HEK293 (cell line): ENCODE results near the gene USP35.

ENCODE experiments used
- CTCF ChIA-PET: fragments of 350-600 bp; formaldehyde crosslinking; extraction: SDS; loops from one replicate; lab custom pipeline; 2021; ENCODE audit warnings: antibody characterized with exemption; lab: Yijun Ruan, JAX
- POLR2A ChIA-PET: fragments of 300-600 bp; formaldehyde crosslinking; extraction: SDS; loops from one replicate; lab custom pipeline; 2020; ENCODE audit warnings: antibody characterized with exemption, inconsistent platforms; lab: Yijun Ruan, JAX
- H3K27ac ChIP-seq: fragments of 200-500 bp; sonication (Bioruptor generic); 2 replicates; pipeline ENCODE4 v1.5.1; 2014; ENCODE audit warnings: low read depth, low read length, control low read depth, inconsistent platforms; ENCODE audit errors: extremely low read depth
- H3K36me3 ChIP-seq, 2 experiments: fragments of 200-500 bp in 1 of 2; sonication (Bioruptor generic) in 1 of 2; 1 replicate in 1 of 2; 2 replicates in 1 of 2; pipeline ENCODE4 v1.5.1; 2014 to 2017; ENCODE audit warnings: inconsistent platforms in 2 of 2, low read length in 2 of 2; ENCODE audit not compliant: control insufficient read depth in 2 of 2, insufficient read depth in 1 of 2
- H3K4me1 ChIP-seq: fragments of 200-500 bp; sonication (Bioruptor generic); 2 replicates; pipeline ENCODE4 v1.5.1; 2014; ENCODE audit warnings: mild to moderate bottlenecking, low read length, inconsistent platforms; ENCODE audit not compliant: control insufficient read depth, insufficient read depth
- H3K4me3 ChIP-seq: 2 replicates; pipeline ENCODE4 v1.5.1; 2011; ENCODE audit warnings: low read depth, mild to moderate bottlenecking, control low read depth, low read length, moderate library complexity
- H3K9me3 ChIP-seq: fragments of 200-500 bp; sonication (Bioruptor generic); 2 replicates; pipeline ENCODE4 v1.5.1; 2014; ENCODE audit warnings: low read depth, low read length, inconsistent platforms; ENCODE audit not compliant: control insufficient read depth, insufficient read depth
- INSM2 ChIP-seq: fragments of 450-650 bp; formaldehyde crosslinking; IDR thresholded peaks from 2 replicates; pipeline ENCODE4 v1.5.1; 2016; ENCODE audit warnings: missing biosample characterization, missing genetic modification characterization
- MEIS1 ChIP-seq: sonication (generic); formaldehyde crosslinking; IDR thresholded peaks from 2 replicates; pipeline ENCODE4 v1.8.1; 2022; ENCODE audit warnings: missing genetic modification reagents, mild to moderate bottlenecking, borderline replicate concordance
- PATZ1 ChIP-seq: fragments of 450-650 bp; formaldehyde crosslinking; IDR thresholded peaks from 2 replicates; pipeline ENCODE4 v1.5.1; 2016; ENCODE audit warnings: missing biosample characterization, missing genetic modification characterization
- PRDM6 ChIP-seq: fragments of 450-650 bp; formaldehyde crosslinking; IDR thresholded peaks from 2 replicates; pipeline ENCODE4 v1.5.1; 2017; ENCODE audit warnings: missing biosample characterization, missing genetic modification characterization
- ZBTB7A ChIP-seq: fragments of 450-650 bp; formaldehyde crosslinking; IDR thresholded peaks from 2 replicates; pipeline ENCODE4 v1.5.1; 2016; ENCODE audit warnings: low read depth, missing biosample characterization, missing genetic modification characterization
- ZIC2 ChIP-seq: fragments of 450-650 bp; formaldehyde crosslinking; IDR thresholded peaks from 2 replicates; pipeline ENCODE4 v1.5.1; 2016; ENCODE audit warnings: missing biosample characterization, missing genetic modification characterization
- ZNF2 ChIP-seq: fragments of 450-650 bp; formaldehyde crosslinking; IDR thresholded peaks from 2 replicates; pipeline ENCODE4 v1.5.1; 2016; ENCODE audit warnings: missing biosample characterization, missing genetic modification characterization
- ZNF221 ChIP-seq: fragments of 450-650 bp; formaldehyde crosslinking; IDR thresholded peaks from 2 replicates; pipeline ENCODE4 v1.5.1; 2017; ENCODE audit warnings: missing biosample characterization, missing genetic modification characterization, borderline replicate concordance
- ZNF266 ChIP-seq: fragments of 450-650 bp; formaldehyde crosslinking; IDR thresholded peaks from 2 replicates; pipeline ENCODE4 v1.5.1; 2016; ENCODE audit warnings: missing biosample characterization, missing genetic modification characterization, low read depth
- ZNF292 ChIP-seq: fragments of 450-650 bp; formaldehyde crosslinking; IDR thresholded peaks from 2 replicates; pipeline ENCODE4 v1.5.1; 2016; ENCODE audit warnings: low read depth, missing biosample characterization, missing genetic modification characterization, borderline replicate concordance
- ZNF335 ChIP-seq: fragments of 450-650 bp; formaldehyde crosslinking; conservative IDR thresholded peaks from 2 replicates; pipeline ENCODE4 v1.5.1; 2016; ENCODE audit warnings: missing biosample characterization, missing genetic modification characterization
- ZNF404 ChIP-seq: fragments of 450-650 bp; formaldehyde crosslinking; IDR thresholded peaks from 2 replicates; pipeline ENCODE4 v1.5.1; 2017; ENCODE audit warnings: missing biosample characterization, missing genetic modification characterization
- ZNF473 ChIP-seq: fragments of 450-650 bp; formaldehyde crosslinking; IDR thresholded peaks from 2 replicates; pipeline ENCODE4 v1.5.1; 2017; ENCODE audit warnings: missing biosample characterization, missing genetic modification characterization
- ZNF48 ChIP-seq: fragments of 450-650 bp; formaldehyde crosslinking; IDR thresholded peaks from 2 replicates; pipeline ENCODE4 v1.5.1; 2016; ENCODE audit warnings: missing biosample characterization, missing genetic modification characterization
- ZNF521 ChIP-seq: fragments of 450-650 bp; formaldehyde crosslinking; IDR thresholded peaks from 2 replicates; pipeline ENCODE4 v1.5.1; 2017; ENCODE audit warnings: missing biosample characterization, mild to moderate bottlenecking, missing genetic modification characterization
- ZNF549 ChIP-seq: fragments of 450-650 bp; IDR thresholded peaks from 2 replicates; pipeline ENCODE4 v1.5.1; 2018; ENCODE audit warnings: missing biosample characterization, missing genetic modification characterization, mild to moderate bottlenecking, inconsistent platforms, moderate library complexity
- ZNF558 ChIP-seq: fragments of 450-650 bp; formaldehyde crosslinking; IDR thresholded peaks from 2 replicates; pipeline ENCODE4 v1.5.1; 2016; ENCODE audit warnings: missing biosample characterization, missing genetic modification characterization
- ZNF560 ChIP-seq: fragments of 450-650 bp; formaldehyde crosslinking; IDR thresholded peaks from 2 replicates; pipeline ENCODE4 v1.5.1; 2017; ENCODE audit warnings: missing biosample characterization, missing genetic modification characterization, borderline replicate concordance
- ZNF624 ChIP-seq: fragments of 450-650 bp; formaldehyde crosslinking; IDR thresholded peaks from 2 replicates; pipeline ENCODE4 v1.5.1; 2017; ENCODE audit warnings: missing biosample characterization, missing genetic modification characterization
- ZNF639 ChIP-seq: fragments of 450-650 bp; formaldehyde crosslinking; IDR thresholded peaks from 2 replicates; pipeline ENCODE4 v1.5.1; 2016; ENCODE audit warnings: missing biosample characterization, missing genetic modification characterization
- ZNF654 ChIP-seq: fragments of 450-650 bp; formaldehyde crosslinking; IDR thresholded peaks from 2 replicates; pipeline ENCODE4 v1.5.1; 2016; ENCODE audit warnings: low read depth, missing biosample characterization, missing genetic modification characterization
- ZNF664 ChIP-seq: fragments of 450-650 bp; formaldehyde crosslinking; IDR thresholded peaks from 2 replicates; pipeline ENCODE4 v1.5.1; 2016; ENCODE audit warnings: missing biosample characterization, missing genetic modification characterization
- ZNF670 ChIP-seq: fragments of 450-650 bp; formaldehyde crosslinking; IDR thresholded peaks from 2 replicates; pipeline ENCODE4 v1.5.1; 2016; ENCODE audit warnings: missing biosample characterization, missing genetic modification characterization, low read depth
- ZNF677 ChIP-seq: fragments of 450-650 bp; IDR thresholded peaks from 2 replicates; pipeline ENCODE4 v1.5.0; 2018; ENCODE audit warnings: missing biosample characterization, mild to moderate bottlenecking, missing genetic modification characterization, moderate library complexity
- ZNF747 ChIP-seq: fragments of 450-650 bp; formaldehyde crosslinking; IDR thresholded peaks from 2 replicates; pipeline ENCODE4 v1.5.1; 2016; ENCODE audit warnings: missing biosample characterization, missing genetic modification characterization
- ZNF792 ChIP-seq: fragments of 450-650 bp; formaldehyde crosslinking; IDR thresholded peaks from 2 replicates; pipeline ENCODE4 v1.5.1; 2016; ENCODE audit warnings: missing biosample characterization, missing genetic modification characterization
- ZSCAN18 ChIP-seq: fragments of 450-650 bp; formaldehyde crosslinking; IDR thresholded peaks from 2 replicates; pipeline ENCODE4 v1.5.1; 2016; ENCODE audit warnings: missing biosample characterization, missing genetic modification characterization
- TF ChIP-seq, protein P1 (sequence below): fragments of 450-650 bp; formaldehyde crosslinking; IDR thresholded peaks from 2 replicates; pipeline ENCODE4 v1.5.1; 2016; ENCODE audit warnings: missing biosample characterization, missing genetic modification characterization

The USP35 gene

GRCh38 chr11:78150754-78151153 lies 38.0 kb upstream of the USP35 start:
- no peak for TF ChIP-seq ZNF560 (tag by site-specific recombination)
- TF ChIP-seq ZSCAN18, result no peak
- TF ChIP-seq ZNF521 (tag by site-specific recombination), result no peak
- no peak for TF ChIP-seq ZNF624 (tag by site-specific recombination)
- no peak for TF ChIP-seq ZNF558 (tag by site-specific recombination)
- no peak for TF ChIP-seq ZNF404 (tag by site-specific recombination)
- no peak for TF ChIP-seq ZBTB7A (tag by site-specific recombination)
- no peak for TF ChIP-seq ZNF48
- TF ChIP-seq ZIC2 (tag by site-specific recombination), result no peak
- TF ChIP-seq PATZ1 (tag by site-specific recombination), result no peak
- no peak for TF ChIP-seq ZNF549 (tag by site-specific recombination)
- no peak for TF ChIP-seq ZNF747 (tag by site-specific recombination)
- no peak for TF ChIP-seq ZNF639 (tag by site-specific recombination)
- no peak for TF ChIP-seq ZNF677 (tag by site-specific recombination)
- no peak for TF ChIP-seq ZNF221 (tag by site-specific recombination)
- Histone ChIP-seq H3K9me3 (no peaks in the 10 kb centered on the region), H3K4me3 (no peak overlapping the region), H3K4me1 (no peaks in the 10 kb centered on the region), H3K36me3 (peaks cover 0 to 8% of the 10 kb centered on the region in 2 experiments; a peak in 1 of 3 replicates), H3K27ac (no peak overlapping the region)
- POLR2A ChIA-PET, result interaction anchor here (0.6 kb wide), 1 partner anchor 11 kb away, joined by 3 read pairs; the partner anchor contains the start of gene ALG8
- CTCF ChIA-PET, result interaction anchor here (0.5 to 1.2 kb wide), 2 partner anchors 490 to 707 kb away, joined by 3 to 4 read pairs; no protein-coding TSS in a partner anchor

GRCh38 chr11:78151804-78152203 lies 36.9 kb upstream of the USP35 start:
- POLR2A ChIA-PET, result no interaction called here
- no peak for TF ChIP-seq ZNF292 (tag by site-specific recombination)
- TF ChIP-seq, protein P1, sequence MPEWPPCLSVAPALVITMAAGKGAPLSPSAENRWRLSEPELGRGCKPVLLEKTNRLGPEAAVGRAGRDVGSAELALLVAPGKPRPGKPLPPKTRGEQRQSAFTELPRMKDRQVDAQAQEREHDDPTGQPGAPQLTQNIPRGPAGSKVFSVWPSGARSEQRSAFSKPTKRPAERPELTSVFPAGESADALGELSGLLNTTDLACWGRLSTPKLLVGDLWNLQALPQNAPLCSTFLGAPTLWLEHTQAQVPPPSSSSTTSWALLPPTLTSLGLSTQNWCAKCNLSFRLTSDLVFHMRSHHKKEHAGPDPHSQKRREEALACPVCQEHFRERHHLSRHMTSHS (tag by site-specific recombination), result no peak
- no peak for TF ChIP-seq ZNF335
- TF ChIP-seq ZNF473 (tag by site-specific recombination), result no peak
- no peak for TF ChIP-seq ZNF2 (tag by site-specific recombination)
- no peak for TF ChIP-seq ZNF266 (tag by site-specific recombination)
- TF ChIP-seq ZNF670 (tag by site-specific recombination), result no peak
- TF ChIP-seq PRDM6, result no peak
- TF ChIP-seq INSM2 (tag by site-specific recombination), result no peak
- no peak for TF ChIP-seq ZNF654 (tag by site-specific recombination)
- TF ChIP-seq MEIS1, result no peak
- no peak for TF ChIP-seq ZNF664 (tag by site-specific recombination)
- no peak for TF ChIP-seq ZNF792 (tag by site-specific recombination)

More at GRCh38 chr11:78151804-78152203, 36.9 kb upstream of the USP35 start:
- H3K27ac ChIP-seq, result no peak overlapping the region
- no peaks in the 10 kb centered on the region for H3K4me1 ChIP-seq
- CTCF ChIA-PET, result no interaction called here
- no peak overlapping the region for H3K4me3 ChIP-seq
- no peaks in the 10 kb centered on the region for H3K9me3 ChIP-seq
- peaks cover 0 to 8% of the 10 kb centered on the region in 2 experiments; a peak in 1 of 3 replicates for H3K36me3 ChIP-seq
